Esophagus mucosa (tissue), 1 donor: ENCODE data around the gene CENPS. TPM values are rescaled to one million over a fixed set of nuclear protein-coding genes. Genes with fewer than 3 reads are reported as not detected.
"Not testable (repeated sequence)": the region's sequence is repeated elsewhere in the genome, so short reads cannot be mapped to it uniquely, and the experiment has no call there.

Experiments
- ATAC-seq: fragments of 200-7000 bp; cut with Tn5 transposase; one replicate; pipeline ENCODE4 v1.9.1; 2020
- total RNA-seq: library from RNA; stranded (reverse); gene quantifications from one replicate; pipeline ENCODE4 v1.2.4, GENCODE V29; 2023
- donor health status: DM: yes; HTN: yes; CAD: no.

The CENPS gene
- total RNA-seq, 1 donor from 2014 or later, result 11.8 TPM

DNA sequence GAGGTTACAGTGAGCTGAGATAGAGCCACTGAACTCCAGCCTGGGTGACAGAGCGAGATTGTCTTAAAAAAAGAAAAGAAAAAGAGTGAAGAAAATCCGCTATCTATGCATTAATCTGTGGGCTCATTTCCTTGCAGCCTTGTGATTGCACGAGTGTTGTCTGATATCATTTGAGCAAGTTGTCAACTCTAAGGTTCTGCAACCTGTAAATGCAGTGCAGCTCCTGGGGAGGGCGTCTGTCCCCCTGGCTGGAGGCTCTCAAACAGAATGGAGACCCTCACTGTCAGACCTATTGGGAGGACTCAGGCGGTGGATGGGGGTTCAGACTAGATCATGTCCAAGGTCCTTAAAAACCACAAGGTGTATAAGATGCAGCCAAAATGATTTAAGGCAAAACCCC is 25.8 kb downstream of the CENPS start:
- ATAC-seq, result no peak

DNA sequence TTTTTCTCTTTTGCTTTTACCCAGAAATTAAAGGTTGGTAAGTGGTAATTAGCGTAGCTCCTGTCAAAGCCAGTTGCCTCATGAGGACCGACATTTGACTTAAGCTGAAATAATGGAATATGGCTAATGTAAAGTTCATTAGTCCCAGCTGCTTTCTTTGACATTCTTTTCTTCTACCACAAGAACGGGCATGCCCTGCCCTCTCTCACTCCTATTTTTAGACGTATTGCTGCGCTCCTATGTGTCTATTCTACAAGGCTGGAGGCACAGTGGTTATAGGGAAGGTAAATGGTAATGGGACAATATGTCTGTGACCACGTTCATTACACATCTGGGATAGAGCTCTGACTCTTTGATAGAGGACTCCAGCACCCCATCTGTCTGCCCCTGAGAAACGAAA is 26.4 kb downstream of the CENPS start:
- ATAC-seq, result peak; percentile 54

GRCh38 chr1:10457462-10457861 is 27.2 kb downstream of the CENPS start:
- ATAC-seq, result not testable (repeated sequence)

DNA sequence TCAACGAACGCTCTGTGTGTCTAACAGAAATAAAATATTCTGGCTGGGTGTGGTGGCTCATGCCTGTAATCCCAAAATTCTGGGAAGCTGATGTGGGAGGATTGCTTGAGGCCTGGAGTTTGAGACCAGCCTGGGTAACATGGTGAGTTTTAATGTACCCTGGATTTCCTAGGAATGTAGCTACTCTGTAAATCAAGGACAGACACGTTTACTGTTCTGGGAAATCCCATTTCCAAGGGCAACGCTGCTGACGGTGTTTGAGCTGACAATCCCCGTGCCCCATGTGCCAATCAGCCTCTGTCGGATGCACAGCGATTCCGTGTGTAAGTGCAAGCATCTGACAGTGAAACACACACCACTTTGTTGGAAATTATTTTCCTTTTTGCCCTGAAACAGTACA is 27.6 kb downstream of the CENPS start:
- ATAC-seq, result no peak

- ATAC-seq, result peak; percentile 93
Measured at GRCh38 chr1:10459184-10459583, 29.0 kb downstream of the CENPS start.

- no peak for ATAC-seq
Measured at GRCh38 chr1:10467078-10467477, 36.8 kb downstream of the CENPS start.

DNA sequence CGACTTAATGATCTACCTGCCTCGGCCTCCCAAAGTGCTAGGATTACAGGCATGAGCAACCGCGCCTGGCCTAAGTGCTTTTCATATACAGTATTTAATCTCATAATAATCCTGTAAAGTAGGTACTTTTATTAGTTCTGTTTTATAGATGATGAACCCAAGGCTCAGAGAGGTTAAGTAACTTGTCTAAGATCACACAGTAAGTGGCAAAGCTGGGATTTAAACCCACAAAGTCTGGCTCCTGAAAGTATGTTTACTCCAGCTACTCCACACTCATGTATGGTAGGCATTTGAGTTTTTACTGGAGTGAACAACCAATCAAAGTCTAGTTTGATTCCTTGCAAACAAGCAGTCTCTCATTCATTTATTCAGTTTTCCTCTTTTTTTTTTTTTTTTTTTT is 39.8 kb downstream of the CENPS start:
- no peak for ATAC-seq

GRCh38 chr1:10471411-10472219 is 41.4 kb downstream of the CENPS start:
- ATAC-seq, result peak; percentile 44

DNA sequence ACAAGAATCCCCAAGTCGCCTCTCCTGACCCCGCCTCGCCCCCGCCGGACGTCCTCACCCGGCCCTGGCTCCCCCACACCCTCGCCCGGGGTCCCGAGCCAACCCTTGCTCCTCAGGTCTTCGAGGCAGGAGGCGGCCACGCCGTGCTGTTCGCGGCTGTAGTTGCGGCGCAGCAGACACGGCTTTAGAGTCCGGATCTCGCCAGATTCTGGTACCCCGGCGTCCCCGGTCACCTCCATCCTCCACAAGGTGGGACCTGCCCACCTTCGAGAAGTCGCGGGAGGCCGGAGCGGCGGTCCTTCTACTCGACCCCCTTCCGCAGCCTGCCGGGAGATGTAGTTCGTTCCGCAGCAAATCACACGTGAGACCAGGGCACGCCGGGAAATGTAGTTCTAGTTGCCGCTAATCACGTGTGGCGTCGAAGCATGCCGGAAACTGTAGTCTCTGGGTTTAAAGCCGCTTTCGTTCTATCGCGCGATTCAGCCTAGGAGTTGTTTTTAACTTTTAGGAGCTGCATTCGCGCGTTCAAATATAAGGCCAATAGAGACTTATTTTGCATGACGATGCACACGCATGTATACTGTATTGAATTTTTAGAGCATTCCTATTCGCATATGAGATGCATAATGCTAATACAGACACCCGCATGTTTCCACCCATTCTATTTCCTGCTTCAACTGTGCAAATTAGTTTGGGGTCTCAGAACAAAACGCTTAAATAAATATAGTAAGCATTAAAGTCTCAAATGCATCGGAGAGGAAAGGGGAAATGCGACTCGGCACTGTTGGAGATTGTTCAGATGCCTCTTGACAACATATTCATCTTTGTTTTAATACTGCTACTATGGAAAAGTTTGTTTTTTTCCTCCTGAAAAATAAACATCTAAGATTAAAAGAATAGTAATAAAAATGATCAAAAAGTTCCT is 42.2 kb downstream of the CENPS start, which contains the start of gene DFFA:
DFFA (minus strand) TSS at position 310 of the 925 bp plus-strand sequence; CDS start at position 239, 71 bp downstream.
- peak; percentile 88 for ATAC-seq

DNA sequence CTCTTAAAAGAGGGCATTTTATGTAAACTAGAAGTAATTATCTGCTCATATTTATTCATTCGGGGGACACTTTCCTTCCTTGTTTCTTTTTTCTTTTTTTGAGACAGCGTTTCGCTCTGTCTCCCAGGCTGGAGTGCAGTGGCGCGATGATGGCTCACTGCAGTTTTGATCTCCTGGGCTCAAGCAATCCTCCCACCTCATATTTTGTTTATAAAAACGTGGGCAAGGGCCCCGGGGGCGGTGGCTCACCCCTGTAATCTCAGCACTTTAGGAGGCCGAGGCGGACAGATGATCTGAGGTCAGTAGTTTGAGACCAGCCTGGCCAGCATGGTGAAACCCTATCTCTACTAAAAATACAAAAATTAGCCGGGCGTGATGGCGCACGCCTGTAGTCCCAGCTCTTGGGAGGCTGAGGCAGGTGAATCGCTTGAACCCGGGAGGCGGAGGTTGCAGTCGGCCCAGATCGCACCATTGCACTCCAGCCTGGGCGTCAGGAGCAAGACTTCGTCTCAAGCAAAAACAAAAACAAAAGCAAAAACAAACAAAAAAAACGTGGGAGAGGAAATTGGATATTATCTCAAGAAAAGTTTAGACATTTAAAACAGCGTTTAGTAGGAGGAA is 43.0 kb downstream of the CENPS start:
- ATAC-seq, result no peak

GRCh38 chr1:10474309-10474612 is 44.0 kb downstream of the CENPS start:
- ATAC-seq, result not testable (repeated sequence)

- ATAC-seq, result peak; percentile 80
Measured at GRCh38 chr1:10474613-10475507, 44.6 kb downstream of the CENPS start, which contains the start of gene PEX14. TSS of gene PEX14 (plus strand) at chr1:10474950. CDS start at chr1:10474967, 17 bp downstream.

DNA sequence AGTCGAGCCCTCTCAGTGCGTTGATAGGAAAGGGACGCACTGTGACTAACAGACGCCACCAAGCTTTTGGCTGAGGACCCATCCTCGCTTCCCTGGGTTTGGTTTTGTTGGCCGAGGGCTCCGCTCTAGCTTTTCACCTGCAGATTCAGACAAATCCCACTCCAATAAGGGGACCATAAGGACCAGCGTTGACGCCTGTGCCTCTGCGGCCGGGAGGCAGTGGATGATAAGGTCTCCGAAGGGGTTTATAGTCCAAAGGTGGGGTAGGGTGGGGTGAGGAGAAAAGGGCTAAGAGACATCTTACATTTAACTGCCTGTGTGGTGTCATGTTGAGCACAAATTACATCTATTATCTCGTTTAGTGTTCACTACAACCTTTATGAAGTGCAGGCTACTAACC is 45.3 kb downstream of the CENPS start:
- ATAC-seq, result no peak

DNA sequence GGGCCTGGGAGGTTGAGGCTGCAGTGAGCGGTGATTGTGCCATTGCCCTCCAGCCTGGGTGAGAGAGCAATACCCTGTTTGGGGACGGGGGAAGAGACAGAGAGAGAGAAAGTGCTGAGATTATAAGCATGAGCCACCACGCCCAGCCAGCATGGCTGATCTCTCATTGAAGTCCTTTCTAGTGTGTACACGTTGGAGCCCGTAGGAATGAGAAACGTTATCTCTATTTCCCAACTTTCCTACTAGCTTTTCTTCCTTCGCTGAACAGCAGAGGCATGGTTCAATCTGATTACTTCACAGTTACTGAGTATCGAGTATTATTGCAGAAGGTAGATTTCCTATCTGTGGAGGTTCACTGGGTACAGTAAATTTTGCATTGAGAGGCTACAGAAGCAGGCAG is 49.1 kb downstream of the CENPS start:
- ATAC-seq, result peak; percentile 21

- ATAC-seq, result no peak
Measured at GRCh38 chr1:10480614-10481013, 50.4 kb downstream of the CENPS start.

- no peak for ATAC-seq
Measured at GRCh38 chr1:10484521-10484920, 54.3 kb downstream of the CENPS start.

- ATAC-seq, result no peak
Measured at GRCh38 chr1:10489291-10490055, 59.2 kb downstream of the CENPS start.

DNA sequence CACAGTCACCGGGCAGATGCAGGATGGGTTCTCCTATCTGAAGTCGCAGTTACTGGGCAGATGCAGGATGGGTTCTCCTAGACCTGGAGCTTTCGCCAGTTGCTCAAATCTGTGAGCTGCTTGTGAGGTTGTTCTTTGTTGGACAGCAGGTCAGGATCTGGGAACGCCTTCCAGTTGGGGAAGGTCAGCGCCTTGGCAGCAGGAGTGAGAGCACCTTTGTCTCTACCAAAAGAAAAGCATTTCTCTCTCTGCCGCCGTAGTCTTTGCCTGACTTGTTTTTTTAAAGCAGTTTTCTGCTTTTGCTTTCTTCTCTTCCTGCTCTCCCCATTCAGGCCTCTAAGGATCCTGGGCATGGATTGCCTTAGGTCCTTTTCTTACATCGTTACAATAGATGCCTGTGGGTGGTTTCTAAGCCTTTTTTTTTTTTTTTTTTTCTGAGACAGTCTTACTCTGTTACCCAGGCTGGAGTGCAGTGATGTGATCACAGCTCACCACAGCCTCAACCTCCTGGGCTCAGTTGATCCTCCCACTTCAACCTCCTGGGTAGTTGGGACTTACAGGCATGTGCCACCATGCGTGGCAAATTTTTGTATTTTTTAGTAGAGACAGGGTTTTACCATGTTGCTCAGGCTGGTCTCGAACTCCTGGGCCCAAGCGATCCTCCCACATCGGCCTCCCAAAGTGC is 60.2 kb downstream of the CENPS start:
- no peak for ATAC-seq
